ENCODE measurements around the gene KCNJ5.
"Not testable (repeated sequence)": the region's sequence is repeated elsewhere in the genome, so short reads cannot be mapped to it uniquely, and the experiment has no call there.

The KCNJ5 gene

DNA sequence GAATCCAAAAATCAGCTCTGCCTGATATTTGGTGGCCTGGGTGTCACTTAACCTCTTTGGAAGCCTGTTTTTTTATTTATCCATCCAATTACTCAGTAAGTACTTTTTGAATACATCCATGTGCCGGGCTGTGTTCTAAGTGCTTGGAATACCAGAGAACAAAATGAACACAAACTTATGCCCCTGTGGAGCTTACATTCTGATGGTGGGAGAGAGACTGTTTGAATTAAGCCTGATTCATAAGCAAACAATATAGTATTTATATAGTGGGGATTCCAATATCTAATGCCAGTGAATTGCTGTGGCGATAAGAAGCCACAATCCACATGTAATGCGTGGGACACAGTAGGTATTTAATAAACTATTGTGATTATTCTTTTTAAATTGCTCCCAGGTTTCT is 19.4 kb downstream of the KCNJ5 start:
- H3K4me1 Mint-ChIP-seq (ENCODE audit: low read depth) = peaks cover 13% of the 10 kb centered on the region
- peaks cover under 1% of the 10 kb centered on the region for H3K9me3 Mint-ChIP-seq
- H3K27ac Mint-ChIP-seq = no peak overlapping the region
- peaks cover 60% of the 10 kb centered on the region for H3K27me3 Mint-ChIP-seq
- no peaks in the 10 kb centered on the region for H3K36me3 Mint-ChIP-seq (ENCODE audit: low read depth)
- no peak overlapping the region for H3K4me3 Mint-ChIP-seq

DNA sequence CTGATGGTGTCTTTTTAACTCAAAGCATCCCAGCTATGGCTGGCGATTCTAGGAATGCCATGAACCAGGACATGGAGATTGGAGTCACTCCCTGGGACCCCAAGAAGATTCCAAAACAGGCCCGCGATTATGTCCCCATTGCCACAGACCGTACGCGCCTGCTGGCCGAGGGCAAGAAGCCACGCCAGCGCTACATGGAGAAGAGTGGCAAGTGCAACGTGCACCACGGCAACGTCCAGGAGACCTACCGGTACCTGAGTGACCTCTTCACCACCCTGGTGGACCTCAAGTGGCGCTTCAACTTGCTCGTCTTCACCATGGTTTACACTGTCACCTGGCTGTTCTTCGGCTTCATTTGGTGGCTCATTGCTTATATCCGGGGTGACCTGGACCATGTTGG is 20.1 kb downstream of the KCNJ5 start:
- H3K9me3 Mint-ChIP-seq = peaks cover 6% of the 10 kb centered on the region
- peaks cover 8% of the 10 kb centered on the region for H3K4me1 Mint-ChIP-seq (ENCODE audit: low read depth)
- H3K36me3 Mint-ChIP-seq (ENCODE audit: low read depth) = no peaks in the 10 kb centered on the region
- no peak overlapping the region for H3K4me3 Mint-ChIP-seq
- H3K27me3 Mint-ChIP-seq = peaks cover 63% of the 10 kb centered on the region
- no peak overlapping the region for H3K27ac Mint-ChIP-seq

DNA sequence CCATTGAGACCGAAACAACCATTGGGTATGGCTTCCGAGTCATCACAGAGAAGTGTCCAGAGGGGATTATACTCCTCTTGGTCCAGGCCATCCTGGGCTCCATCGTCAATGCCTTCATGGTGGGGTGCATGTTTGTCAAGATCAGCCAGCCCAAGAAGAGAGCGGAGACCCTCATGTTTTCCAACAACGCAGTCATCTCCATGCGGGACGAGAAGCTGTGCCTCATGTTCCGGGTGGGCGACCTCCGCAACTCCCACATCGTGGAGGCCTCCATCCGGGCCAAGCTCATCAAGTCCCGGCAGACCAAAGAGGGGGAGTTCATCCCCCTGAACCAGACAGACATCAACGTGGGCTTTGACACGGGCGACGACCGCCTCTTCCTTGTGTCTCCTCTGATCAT is 20.5 kb downstream of the KCNJ5 start:
- Mint-ChIP-seq H3K27me3 (peaks cover 61% of the 10 kb centered on the region), H3K36me3 (ENCODE audit: low read depth) (no peaks in the 10 kb centered on the region), H3K9me3 (peaks cover 6% of the 10 kb centered on the region), H3K4me3 (no peak overlapping the region), H3K4me1 (ENCODE audit: low read depth) (peaks cover 7% of the 10 kb centered on the region), H3K27ac (no peak overlapping the region)

DNA sequence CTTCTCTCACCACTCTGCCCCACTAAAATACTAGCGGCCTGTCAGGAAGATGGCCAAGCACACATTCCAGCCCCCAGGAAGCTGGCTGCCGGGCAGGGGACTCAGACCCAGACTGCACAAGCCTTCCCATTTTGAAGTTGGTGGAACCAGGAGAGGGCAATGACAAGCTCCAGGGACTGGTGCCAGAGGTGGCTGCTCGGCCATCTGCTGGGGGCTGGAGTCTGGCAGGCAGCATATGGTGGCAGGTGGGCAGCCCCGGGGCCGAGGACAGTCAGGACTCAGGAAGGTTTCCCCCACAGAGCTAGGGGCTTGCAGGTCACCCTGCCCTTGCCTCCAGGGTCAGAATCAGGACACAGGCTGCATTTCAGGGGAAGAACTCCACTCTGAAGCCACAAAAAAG is 22.6 kb downstream of the KCNJ5 start:
- Mint-ChIP-seq H3K27ac (no peak overlapping the region), H3K27me3 (peaks cover 47% of the 10 kb centered on the region), H3K4me1 (ENCODE audit: low read depth) (peaks cover 3% of the 10 kb centered on the region)

DNA sequence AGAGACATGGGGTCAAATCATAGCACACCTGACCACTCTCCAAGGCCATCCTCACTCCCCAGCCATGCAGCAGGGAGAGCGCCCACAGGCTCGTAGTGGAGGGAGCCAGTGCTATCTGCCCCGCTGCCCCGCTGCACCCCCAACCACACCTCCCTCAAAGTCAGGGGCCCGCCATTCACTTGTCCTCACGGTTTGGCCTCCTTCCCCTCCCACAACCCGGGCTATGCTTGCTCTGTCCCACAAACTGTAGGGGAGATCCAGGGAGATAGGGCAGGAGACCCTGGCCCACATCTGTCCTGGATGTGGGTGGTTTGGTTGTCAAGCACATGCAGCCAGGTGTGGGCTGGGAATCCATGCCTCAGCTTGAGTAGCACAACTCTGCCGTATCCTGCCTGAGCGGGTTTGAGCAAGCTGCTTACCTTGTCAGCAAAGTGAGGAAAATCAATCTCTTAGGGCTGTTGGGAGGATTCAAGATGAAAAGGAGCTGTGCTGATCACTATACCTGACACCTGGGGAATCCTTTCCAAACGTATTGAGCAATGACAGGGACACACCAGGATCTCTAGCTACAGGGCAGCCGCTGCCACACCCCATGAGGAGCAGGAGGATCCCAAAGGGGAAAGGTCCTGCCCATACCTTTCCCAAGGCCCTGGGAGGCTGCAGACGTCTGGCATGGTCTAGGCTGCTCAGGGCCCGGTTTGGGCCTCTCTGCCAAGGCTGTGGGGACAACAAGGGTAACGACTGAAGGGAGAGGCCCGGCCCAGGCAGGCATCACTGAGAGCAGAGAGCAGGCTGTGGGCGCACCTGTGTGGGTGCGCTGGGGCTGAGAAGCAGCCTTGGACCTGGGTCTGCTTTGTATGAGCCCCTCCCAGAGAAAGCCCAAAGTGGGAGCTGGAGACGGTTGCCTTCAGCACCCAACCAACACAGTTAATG is 23.3 kb downstream of the KCNJ5 start:
- H3K9me3 Mint-ChIP-seq = peaks cover 6% of the 10 kb centered on the region
- H3K27ac Mint-ChIP-seq = no peak overlapping the region
- H3K27me3 Mint-ChIP-seq = peaks cover 45% of the 10 kb centered on the region
- H3K4me3 Mint-ChIP-seq = no peak overlapping the region
- no peaks in the 10 kb centered on the region for H3K36me3 Mint-ChIP-seq (ENCODE audit: low read depth)
- H3K4me1 Mint-ChIP-seq (ENCODE audit: low read depth) = peaks cover 7% of the 10 kb centered on the region

More for the DNA sequence above, 22.6 kb downstream of the KCNJ5 start:
- H3K4me3 Mint-ChIP-seq = no peak overlapping the region
- H3K36me3 Mint-ChIP-seq (ENCODE audit: low read depth) = no peaks in the 10 kb centered on the region
- peaks cover 6% of the 10 kb centered on the region for H3K9me3 Mint-ChIP-seq

DNA sequence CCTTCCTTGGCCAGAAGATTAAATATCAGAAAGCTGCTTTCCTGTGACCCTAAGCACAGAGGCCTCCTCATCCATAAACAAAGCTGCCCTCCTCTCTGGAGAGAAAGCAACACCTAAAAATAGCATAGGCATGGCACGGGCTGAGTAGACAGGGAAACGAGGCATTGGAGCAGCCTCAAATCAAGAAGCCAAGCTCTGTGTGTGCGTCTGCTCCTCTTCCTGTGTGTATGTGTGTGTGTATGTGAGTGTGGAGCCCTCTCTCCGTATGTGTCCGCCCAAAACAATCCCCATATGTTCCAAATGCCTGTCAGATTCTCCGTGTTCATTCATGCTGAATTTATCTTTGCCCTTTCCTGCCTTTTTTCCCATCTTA is 24.0 kb downstream of the KCNJ5 start:
- Mint-ChIP-seq H3K27me3 (peaks cover 39% of the 10 kb centered on the region), H3K27ac (no peak overlapping the region), H3K9me3 (peaks cover 6% of the 10 kb centered on the region), H3K36me3 (ENCODE audit: low read depth) (no peaks in the 10 kb centered on the region), H3K4me1 (ENCODE audit: low read depth) (peaks cover 7% of the 10 kb centered on the region), H3K4me3 (no peak overlapping the region)

DNA sequence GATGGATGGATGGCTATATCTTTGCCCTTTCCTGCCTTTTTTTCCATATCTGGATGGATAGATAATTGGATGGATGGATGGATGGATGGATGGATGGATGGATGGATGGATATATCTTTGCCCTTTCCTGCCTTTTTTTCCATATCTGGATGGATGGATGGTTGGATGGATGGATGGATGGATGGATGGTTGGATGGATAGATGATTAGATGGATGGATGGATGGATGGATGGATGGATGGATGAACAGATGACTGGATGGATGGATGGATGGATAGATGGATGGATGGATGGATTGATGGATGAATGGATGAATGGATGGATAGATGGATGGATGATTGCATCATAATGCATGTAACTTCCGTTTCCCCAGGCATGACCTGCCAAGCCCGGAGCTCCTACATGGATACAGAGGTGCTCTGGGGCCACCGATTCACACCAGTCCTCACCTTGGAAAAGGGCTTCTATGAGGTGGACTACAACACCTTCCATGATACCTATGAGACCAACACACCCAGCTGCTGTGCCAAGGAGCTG is 24.9 kb downstream of the KCNJ5 start:
- no peaks in the 10 kb centered on the region for H3K36me3 Mint-ChIP-seq (ENCODE audit: low read depth)
- peaks cover 6% of the 10 kb centered on the region for H3K9me3 Mint-ChIP-seq
- H3K4me1 Mint-ChIP-seq (ENCODE audit: low read depth) = peaks cover 7% of the 10 kb centered on the region
- H3K27ac Mint-ChIP-seq = peak overlapping the region; percentile 9
- no peak overlapping the region for H3K4me3 Mint-ChIP-seq
- peaks cover 30% of the 10 kb centered on the region for H3K27me3 Mint-ChIP-seq

DNA sequence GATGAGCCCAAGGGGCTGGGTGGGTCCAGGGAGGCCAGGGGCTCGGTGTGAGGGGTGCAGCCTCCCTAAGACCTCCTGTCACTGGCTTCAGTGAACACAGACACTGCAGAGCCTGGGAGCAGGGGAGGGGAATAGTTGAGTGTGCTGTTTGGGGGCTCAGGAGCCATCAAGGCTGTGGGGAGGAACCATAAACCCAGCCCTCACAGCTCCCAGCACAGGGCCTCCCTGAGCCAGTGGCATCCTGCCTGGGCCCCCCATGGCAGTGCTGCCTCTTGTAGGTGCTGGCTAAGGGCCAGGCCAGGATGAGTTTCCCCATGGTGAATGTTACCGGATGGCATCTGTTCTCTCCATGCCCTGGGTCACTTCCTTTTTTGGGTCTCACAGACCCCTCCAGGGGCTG is 25.5 kb downstream of the KCNJ5 start:
- peaks cover 7% of the 10 kb centered on the region for H3K4me1 Mint-ChIP-seq (ENCODE audit: low read depth)

DNA sequence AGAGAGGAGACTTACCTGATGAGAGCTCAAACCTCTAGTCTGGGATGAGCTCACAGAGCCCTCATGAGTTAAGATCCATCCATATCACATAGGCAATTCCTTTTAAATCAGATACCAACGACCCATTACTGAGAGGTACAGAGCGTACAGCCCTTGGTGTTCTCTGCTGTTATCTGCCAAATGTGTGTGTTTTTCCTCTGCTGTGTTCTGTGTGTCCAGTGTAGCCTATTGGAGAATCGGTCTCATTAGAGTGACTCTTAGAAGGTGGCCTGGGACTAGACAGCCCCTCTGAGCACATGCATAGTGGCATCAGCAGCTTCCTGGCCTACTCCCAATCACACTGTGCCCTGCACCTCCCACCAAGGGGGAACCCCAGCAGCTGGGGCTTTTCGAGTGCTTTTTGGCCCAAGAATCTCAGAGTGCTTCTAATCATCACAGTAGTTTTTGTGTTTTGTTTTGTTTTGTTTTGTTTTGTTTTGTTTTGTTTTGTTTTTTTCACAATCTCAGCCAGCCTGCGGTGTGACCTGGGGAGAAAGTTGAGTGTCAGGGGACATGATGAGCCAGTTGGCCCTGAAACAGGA is 26.1 kb downstream of the KCNJ5 start:
- Mint-ChIP-seq H3K4me3 (no peak overlapping the region), H3K4me1 (ENCODE audit: low read depth) (peaks cover 11% of the 10 kb centered on the region), H3K9me3 (peaks cover 6% of the 10 kb centered on the region), H3K27me3 (peaks cover 28% of the 10 kb centered on the region), H3K27ac (no peak overlapping the region), H3K36me3 (ENCODE audit: low read depth) (no peaks in the 10 kb centered on the region)

More for the DNA sequence above, 25.5 kb downstream of the KCNJ5 start:
- Mint-ChIP-seq H3K4me3 (no peak overlapping the region), H3K36me3 (ENCODE audit: low read depth) (no peaks in the 10 kb centered on the region), H3K27ac (no peak overlapping the region), H3K9me3 (peaks cover 6% of the 10 kb centered on the region), H3K27me3 (peaks cover 28% of the 10 kb centered on the region)

DNA sequence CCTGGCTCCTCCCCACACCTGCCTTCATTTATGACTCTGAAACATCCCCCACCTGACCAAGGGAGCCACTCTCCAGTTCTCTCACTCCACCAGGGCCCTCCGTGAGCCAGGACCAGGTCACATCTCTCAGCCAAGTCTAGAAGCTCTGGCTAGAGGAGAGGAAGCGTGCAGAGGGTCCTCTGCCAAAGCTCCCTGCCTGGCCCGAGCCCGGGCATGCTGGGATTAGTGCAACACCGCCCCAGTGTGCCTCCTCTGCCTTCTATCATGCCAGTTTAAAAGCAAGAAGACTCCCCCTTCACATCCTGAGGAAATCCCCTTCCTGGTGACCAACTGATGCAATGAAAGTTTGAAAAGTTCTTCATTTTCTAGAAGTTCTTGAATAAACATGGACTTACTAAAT is 28.1 kb downstream of the KCNJ5 start:
- Mint-ChIP-seq H3K4me3 (no peak overlapping the region), H3K27me3 (peaks cover 25% of the 10 kb centered on the region), H3K27ac (no peak overlapping the region)

DNA sequence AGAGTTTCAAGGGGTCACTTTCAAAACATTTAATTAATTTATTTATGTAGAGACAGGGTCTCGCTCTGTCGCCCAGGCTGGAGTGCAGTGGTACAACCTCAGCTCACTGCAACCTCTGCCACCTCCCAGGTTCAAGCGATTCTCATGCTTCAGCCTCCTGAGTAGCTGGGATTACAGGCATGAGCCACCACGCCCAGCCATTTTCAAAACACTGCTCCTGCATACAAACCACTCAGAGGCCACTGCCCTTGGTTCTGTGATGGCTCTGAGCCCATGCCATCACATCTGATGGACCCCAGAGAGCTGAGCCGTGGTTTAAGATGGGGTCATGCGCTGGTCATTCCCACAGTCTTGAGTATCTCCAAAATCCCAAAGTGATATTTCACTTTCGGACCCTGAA is 28.5 kb downstream of the KCNJ5 start:
- H3K4me1 Mint-ChIP-seq (ENCODE audit: low read depth) = peaks cover 11% of the 10 kb centered on the region
- not testable (repeated sequence) for H3K9me3 Mint-ChIP-seq; H3K36me3 Mint-ChIP-seq (ENCODE audit: low read depth)

More for the DNA sequence above, 28.1 kb downstream of the KCNJ5 start:
- H3K9me3 Mint-ChIP-seq = peaks cover 6% of the 10 kb centered on the region
- H3K36me3 Mint-ChIP-seq (ENCODE audit: low read depth) = no peaks in the 10 kb centered on the region
- peaks cover 11% of the 10 kb centered on the region for H3K4me1 Mint-ChIP-seq (ENCODE audit: low read depth)

DNA sequence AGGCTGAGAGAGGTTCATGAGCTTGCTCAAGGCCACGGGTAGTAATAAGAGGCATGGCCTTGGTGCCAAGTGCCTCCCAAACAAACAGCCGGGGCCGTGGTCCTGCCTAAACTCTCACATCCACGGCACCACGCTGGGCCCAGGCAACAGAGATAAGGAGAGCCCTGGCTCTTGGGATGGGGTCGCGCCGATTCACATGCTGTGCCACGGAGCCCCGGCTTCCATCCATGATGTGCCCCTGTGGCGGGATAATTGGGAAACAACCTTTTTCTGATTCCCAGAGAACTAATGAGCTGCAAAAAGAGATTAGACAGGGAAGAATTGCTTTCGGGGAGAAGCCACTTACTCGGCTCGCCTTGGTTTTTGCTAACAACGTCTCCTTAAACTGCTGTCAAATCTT is 29.5 kb downstream of the KCNJ5 start:
- Mint-ChIP-seq H3K36me3 (ENCODE audit: low read depth) (no peaks in the 10 kb centered on the region), H3K27ac (no peak overlapping the region), H3K27me3 (peaks cover 19% of the 10 kb centered on the region), H3K9me3 (peaks cover 4% of the 10 kb centered on the region), H3K4me1 (ENCODE audit: low read depth) (peaks cover 11% of the 10 kb centered on the region), H3K4me3 (no peak overlapping the region)

More for the DNA sequence above, 28.5 kb downstream of the KCNJ5 start:
- H3K4me3 Mint-ChIP-seq, H3K27ac Mint-ChIP-seq: not testable (repeated sequence)
- H3K27me3 Mint-ChIP-seq = peaks cover 25% of the 10 kb centered on the region

DNA sequence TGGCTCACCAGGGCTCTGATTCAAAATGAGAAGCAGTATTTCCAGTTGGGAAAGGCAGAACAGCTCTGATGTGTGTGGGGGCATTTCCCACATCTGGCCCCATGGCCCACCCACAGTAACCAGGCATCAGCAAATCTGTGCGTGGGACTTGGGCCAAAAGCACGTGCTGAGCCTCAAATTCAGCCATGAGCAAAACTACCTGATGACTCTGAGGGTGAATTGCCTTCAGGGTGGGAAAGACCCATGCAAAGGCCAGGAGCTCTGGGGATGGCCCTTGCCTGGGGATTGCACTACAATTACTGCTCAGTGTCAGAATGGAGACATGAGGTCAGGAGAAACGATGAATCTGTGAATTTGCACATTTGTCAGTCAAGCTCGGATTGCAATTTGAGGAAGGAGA is 30.6 kb downstream of the KCNJ5 start:
- H3K9me3 Mint-ChIP-seq = no peaks in the 10 kb centered on the region
- H3K4me1 Mint-ChIP-seq (ENCODE audit: low read depth) = peaks cover 11% of the 10 kb centered on the region
- peaks cover 13% of the 10 kb centered on the region for H3K27me3 Mint-ChIP-seq
- no peaks in the 10 kb centered on the region for H3K36me3 Mint-ChIP-seq (ENCODE audit: low read depth)
- no peak overlapping the region for H3K27ac Mint-ChIP-seq
- H3K4me3 Mint-ChIP-seq = no peak overlapping the region

DNA sequence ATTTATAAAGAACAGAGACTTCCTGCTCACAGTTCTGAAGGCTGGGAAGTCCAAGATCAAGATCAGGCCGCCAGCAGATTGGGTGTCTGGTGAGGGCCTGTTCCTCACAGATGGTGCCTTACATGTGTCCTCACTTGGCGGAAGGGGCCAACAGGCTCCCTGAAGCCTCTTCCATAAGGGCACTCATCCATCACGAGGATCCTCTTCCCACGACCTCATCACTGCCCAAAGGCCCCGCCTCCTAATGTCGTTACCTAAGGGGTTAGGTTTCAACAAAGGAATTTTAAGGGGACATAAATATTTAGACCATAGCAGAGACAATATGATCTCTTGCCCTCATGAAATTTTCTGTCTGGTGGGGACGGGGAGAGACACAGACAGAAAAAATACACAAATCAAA is 32.9 kb downstream of the KCNJ5 start:
- Mint-ChIP-seq H3K4me3 (no peak overlapping the region), H3K9me3 (no peaks in the 10 kb centered on the region)

DNA sequence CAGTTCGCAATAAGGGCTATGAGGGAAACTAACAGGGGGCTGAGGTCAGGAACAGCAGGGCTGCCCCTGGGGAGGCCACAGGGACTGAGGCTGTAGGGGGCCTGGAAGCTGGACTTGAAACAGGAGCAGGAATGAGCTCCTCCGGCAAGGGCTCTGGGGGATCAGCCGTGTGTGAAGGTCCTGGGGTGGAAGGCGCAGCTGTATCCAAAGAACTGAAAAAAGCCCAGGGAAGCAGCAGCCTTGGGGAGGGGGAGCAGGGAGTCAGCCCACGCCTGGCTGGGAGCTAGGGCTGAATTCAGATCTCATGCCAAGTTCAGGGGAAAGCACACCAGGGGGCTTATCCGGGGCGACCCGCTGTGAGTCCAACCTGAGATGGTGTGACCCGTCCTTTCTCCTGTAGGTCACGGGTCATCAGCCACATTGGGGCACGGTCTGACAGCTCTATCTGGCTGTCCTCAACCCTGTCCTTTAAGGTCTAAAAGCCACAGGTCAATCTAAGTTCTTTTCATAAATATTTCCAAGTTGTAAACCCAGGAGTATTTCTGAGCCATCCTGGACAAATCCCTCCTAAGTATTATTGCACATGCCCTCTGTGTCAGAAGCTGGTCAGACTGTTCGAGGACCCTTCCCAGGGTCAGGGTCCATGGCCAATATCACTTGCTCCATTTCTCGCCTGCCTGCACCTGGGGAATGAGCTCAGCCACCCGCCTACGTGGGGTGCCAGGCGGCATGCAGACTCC is 33.5 kb downstream of the KCNJ5 start:
- H3K27me3 Mint-ChIP-seq = peaks cover 3% of the 10 kb centered on the region
- no peaks in the 10 kb centered on the region for H3K9me3 Mint-ChIP-seq
- no peak overlapping the region for H3K27ac Mint-ChIP-seq

More for the DNA sequence above, 32.9 kb downstream of the KCNJ5 start:
- no peak overlapping the region for H3K27ac Mint-ChIP-seq
- H3K27me3 Mint-ChIP-seq = peaks cover 7% of the 10 kb centered on the region
- H3K4me1 Mint-ChIP-seq (ENCODE audit: low read depth) = peaks cover 17% of the 10 kb centered on the region
- H3K36me3 Mint-ChIP-seq (ENCODE audit: low read depth) = no peaks in the 10 kb centered on the region

More for the DNA sequence above, 33.5 kb downstream of the KCNJ5 start:
- no peaks in the 10 kb centered on the region for H3K36me3 Mint-ChIP-seq (ENCODE audit: low read depth)
- peaks cover 18% of the 10 kb centered on the region for H3K4me1 Mint-ChIP-seq (ENCODE audit: low read depth)
- no peak overlapping the region for H3K4me3 Mint-ChIP-seq

Measured in stimulated activated naive CD8-positive, alpha-beta T cell treated with anti-CD3 and anti-CD28 coated beads, Interleukin-15, Interleukin-2, amounts not matched to agents 100 ng/mL and 50 ng/mL, for 24 hours (primary cell).